Measurements from ENCODE around the gene CRNKL1.
A peak's percentile ranks its signal among the peaks of the same experiment; 100 is the strongest.

CRNKL1 gene

GRCh38 chr20:19993958-19994669, 58.2 kb downstream of the CRNKL1 start:
- peak; percentile 51 for ATAC-seq
- TF ChIP-seq TCF4 (CRISPR knock-in tag; IDR thresholded peaks at IDR 0.05; ENCODE audit: borderline replicate concordance) (no peak), ISL1 (CRISPR knock-in tag; IDR thresholded peaks at IDR 0.05) (0 out of 2 replicates have a peak, but pooled peaks have one; percentile 15)

- peak; percentile 84 for ATAC-seq
- TF ChIP-seq TOX (CRISPR knock-in tag; IDR thresholded peaks at IDR 0.05; ENCODE audit: borderline replicate concordance) (no peak), ISL1 (CRISPR knock-in tag; IDR thresholded peaks at IDR 0.05) (peak; percentile 76)
Measured at GRCh38 chr20:19992996-19993908, 59.0 kb downstream of the CRNKL1 start.

- TF ChIP-seq SNAI2 (CRISPR knock-in tag; IDR thresholded peaks at IDR 0.05) = no peak
- TF ChIP-seq ISL1 (CRISPR knock-in tag; IDR thresholded peaks at IDR 0.05) = no peak
- TF ChIP-seq OSR1 (CRISPR knock-in tag; IDR thresholded peaks at IDR 0.05) = no peak
- no peak for TF ChIP-seq RARB (CRISPR knock-in tag; IDR thresholded peaks at IDR 0.05)
- no peak for TF ChIP-seq CSDC2 (CRISPR knock-in tag; IDR thresholded peaks at IDR 0.05)
- no peak for TF ChIP-seq PPARA (CRISPR knock-in tag; IDR thresholded peaks at IDR 0.05; ENCODE audit: borderline replicate concordance)
- TF ChIP-seq ZNF565 (CRISPR knock-in tag; conservative IDR thresholded peaks at IDR 0.05; ENCODE audit: low read depth) = no peak
- TF ChIP-seq, protein P1, sequence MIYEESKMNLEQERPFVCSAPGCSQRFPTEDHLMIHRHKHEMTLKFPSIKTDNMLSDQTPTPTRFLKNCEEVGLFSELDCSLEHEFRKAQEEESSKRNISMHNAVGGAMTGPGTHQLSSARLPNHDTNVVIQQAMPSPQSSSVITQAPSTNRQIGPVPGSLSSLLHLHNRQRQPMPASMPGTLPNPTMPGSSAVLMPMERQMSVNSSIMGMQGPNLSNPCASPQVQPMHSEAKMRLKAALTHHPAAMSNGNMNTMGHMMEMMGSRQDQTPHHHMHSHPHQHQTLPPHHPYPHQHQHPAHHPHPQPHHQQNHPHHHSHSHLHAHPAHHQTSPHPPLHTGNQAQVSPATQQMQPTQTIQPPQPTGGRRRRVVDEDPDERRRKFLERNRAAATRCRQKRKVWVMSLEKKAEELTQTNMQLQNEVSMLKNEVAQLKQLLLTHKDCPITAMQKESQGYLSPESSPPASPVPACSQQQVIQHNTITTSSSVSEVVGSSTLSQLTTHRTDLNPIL (CRISPR knock-in tag; IDR thresholded peaks at IDR 0.05; ENCODE audit: low read depth) = no peak
- TF ChIP-seq ARNTL (CRISPR knock-in tag; IDR thresholded peaks at IDR 0.05; ENCODE audit: borderline replicate concordance, low read depth) = no peak
- TF ChIP-seq TOX (CRISPR knock-in tag; IDR thresholded peaks at IDR 0.05; ENCODE audit: borderline replicate concordance) = no peak
- no peak for TF ChIP-seq ZNF70 (CRISPR knock-in tag; IDR thresholded peaks at IDR 0.05)
- TF ChIP-seq PATZ1 (CRISPR knock-in tag; IDR thresholded peaks at IDR 0.05; ENCODE audit: borderline replicate concordance) = no peak
- TF ChIP-seq ZNF8 (CRISPR knock-in tag; IDR thresholded peaks at IDR 0.05) = no peak
- no peak for TF ChIP-seq TSHZ2 (CRISPR knock-in tag; IDR thresholded peaks at IDR 0.05)
- no peak for ATAC-seq
Measured at GRCh38 chr20:19991854-19992253, 60.4 kb downstream of the CRNKL1 start.

GRCh38 chr20:19991308-19991707, 61.0 kb downstream of the CRNKL1 start:
- no peak for ATAC-seq
- no peak for TF ChIP-seq ZFP30 (CRISPR knock-in tag; IDR thresholded peaks at IDR 0.05)
- no peak for TF ChIP-seq TSHZ2 (CRISPR knock-in tag; IDR thresholded peaks at IDR 0.05)
- no peak for TF ChIP-seq PATZ1 (CRISPR knock-in tag; IDR thresholded peaks at IDR 0.05; ENCODE audit: borderline replicate concordance)
